HG03139 (cell line): Measurements from ENCODE around the gene IL19.
"Not testable (repeated sequence)": the region's sequence is repeated elsewhere in the genome, so short reads cannot be mapped to it uniquely, and the experiment has no call there.

Source experiments
- ATAC-seq: cut with Tn5 transposase; IDR thresholded peaks from one replicate; pipeline ENCODE4 v1.9.1; 2021; ENCODE audit not compliant: unreplicated experiment

Gene IL19

GRCh38 chr1:206739411-206740076 is 31.0 kb upstream of the IL19 start:
- ATAC-seq: peak; percentile 85

- ATAC-seq: no peak
These were observed 29.4 kb upstream of the IL19 start for GRCh38 chr1:206741142-206741701.

- ATAC-seq: no peak
These were observed 27.7 kb upstream of the IL19 start for GRCh38 chr1:206742719-206743383.

GRCh38 chr1:206744683-206745082 is 25.9 kb upstream of the IL19 start:
- ATAC-seq: no peak

GRCh38 chr1:206745301-206745700 is 25.3 kb upstream of the IL19 start:
- no peak for ATAC-seq

GRCh38 chr1:206748348-206749030 is 22.1 kb upstream of the IL19 start:
- ATAC-seq: no peak

- no peak for ATAC-seq
These were observed 18.7 kb upstream of the IL19 start for GRCh38 chr1:206751891-206752290.

- ATAC-seq: no peak
These were observed 18.1 kb upstream of the IL19 start for GRCh38 chr1:206752481-206752880.

- no peak for ATAC-seq
These were observed 17.4 kb upstream of the IL19 start for GRCh38 chr1:206753141-206753540.

GRCh38 chr1:206754011-206754410 is 16.6 kb upstream of the IL19 start:
- ATAC-seq: no peak

GRCh38 chr1:206757524-206758266 is 12.9 kb upstream of the IL19 start:
- ATAC-seq: no peak

- no peak for ATAC-seq
These were observed 10.0 kb upstream of the IL19 start for GRCh38 chr1:206760590-206760989.

GRCh38 chr1:206761159-206761768 is 9.3 kb upstream of the IL19 start:
- ATAC-seq: no peak

GRCh38 chr1:206762741-206763364 is 7.7 kb upstream of the IL19 start:
- ATAC-seq: not testable (repeated sequence)

GRCh38 chr1:206765771-206766170 is 4.8 kb upstream of the IL19 start:
- not testable (repeated sequence) for ATAC-seq

- ATAC-seq: peak; percentile 56
These were observed 4.2 kb upstream of the IL19 start for GRCh38 chr1:206766251-206766856.

- ATAC-seq: peak; percentile 7
These were observed 1.9 kb upstream of the IL19 start for GRCh38 chr1:206768472-206769303.

GRCh38 chr1:206769304-206769731 is 1.3 kb upstream of the IL19 start:
- ATAC-seq: peak; percentile 55

- ATAC-seq: no peak
These were observed 742 bp downstream of the IL19 start for GRCh38 chr1:206771338-206771692.
